Lower leg skin (tissue), 3 donors: ENCODE results near the gene KAZN.

ENCODE experiments used
- POLR2A ChIP-seq, 2 donors: fragments of 450-650 bp; IDR thresholded peaks; one replicate each; pipeline ENCODE4 v1.6.1; 2016 to 2017; ENCODE audit warnings: antibody characterized with exemption in 2 of 2, mild to moderate bottlenecking in 1 of 2, moderate library complexity in 1 of 2
- TF ChIP-seq, protein P1 (sequence below), 3 donors: fragments of 450-650 bp; IDR thresholded peaks; one replicate each; pipeline ENCODE4 v1.5.1; 2016; ENCODE audit warnings: antibody characterized with exemption in 3 of 3, mild to moderate bottlenecking in 3 of 3, moderate library complexity in 2 of 3

DNA sequence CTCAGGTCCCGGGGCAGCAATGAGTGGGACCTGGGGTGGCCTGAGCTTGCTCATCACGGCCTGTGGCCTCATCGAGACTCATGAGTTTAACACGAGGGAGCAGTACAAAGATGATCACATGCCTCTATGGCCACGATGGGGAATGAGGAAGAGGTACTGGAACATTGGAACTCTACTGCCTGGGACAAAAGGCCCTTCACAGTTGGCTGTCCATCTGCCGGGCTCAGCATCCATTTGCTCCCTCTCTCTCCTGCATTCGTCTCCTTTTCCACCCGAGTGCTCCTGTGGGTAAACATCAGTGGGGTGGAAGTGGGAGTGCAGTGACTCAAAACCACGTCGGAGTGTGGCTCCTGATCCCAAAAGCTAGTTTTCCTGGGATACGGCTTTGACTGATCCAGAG, 124.9 kb downstream of the KAZN start:
- no peak for TF ChIP-seq POLR2A (IDR thresholded peaks at IDR 0.05)
- TF ChIP-seq, protein P1, sequence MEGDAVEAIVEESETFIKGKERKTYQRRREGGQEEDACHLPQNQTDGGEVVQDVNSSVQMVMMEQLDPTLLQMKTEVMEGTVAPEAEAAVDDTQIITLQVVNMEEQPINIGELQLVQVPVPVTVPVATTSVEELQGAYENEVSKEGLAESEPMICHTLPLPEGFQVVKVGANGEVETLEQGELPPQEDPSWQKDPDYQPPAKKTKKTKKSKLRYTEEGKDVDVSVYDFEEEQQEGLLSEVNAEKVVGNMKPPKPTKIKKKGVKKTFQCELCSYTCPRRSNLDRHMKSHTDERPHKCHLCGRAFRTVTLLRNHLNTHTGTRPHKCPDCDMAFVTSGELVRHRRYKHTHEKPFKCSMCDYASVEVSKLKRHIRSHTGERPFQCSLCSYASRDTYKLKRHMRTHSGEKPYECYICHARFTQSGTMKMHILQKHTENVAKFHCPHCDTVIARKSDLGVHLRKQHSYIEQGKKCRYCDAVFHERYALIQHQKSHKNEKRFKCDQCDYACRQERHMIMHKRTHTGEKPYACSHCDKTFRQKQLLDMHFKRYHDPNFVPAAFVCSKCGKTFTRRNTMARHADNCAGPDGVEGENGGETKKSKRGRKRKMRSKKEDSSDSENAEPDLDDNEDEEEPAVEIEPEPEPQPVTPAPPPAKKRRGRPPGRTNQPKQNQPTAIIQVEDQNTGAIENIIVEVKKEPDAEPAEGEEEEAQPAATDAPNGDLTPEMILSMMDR (IDR thresholded peaks at IDR 0.05), result no peak
